Stimulated activated CD8-positive, alpha-beta memory T cell treated with anti-CD3 and anti-CD28 coated beads, Interleukin-12 subunit alpha, Interleukin-12 subunit beta, amount 100 ng/mL, for 1 hour (primary cell): Measurements from ENCODE around the gene MBOAT2.

Experiments
- DNase-seq: peaks from one replicate; pipeline ENCODE4 v3.0.0-alpha.2; 2020; ENCODE audit warnings: low read depth

The MBOAT2 gene

GRCh38 chr2:8856176-8856575 lies 147.3 kb downstream of the MBOAT2 start:
- DNase-seq = no peak

GRCh38 chr2:8855010-8855409 lies 148.5 kb downstream of the MBOAT2 start:
- DNase-seq = no peak

- no peak for DNase-seq
These were observed 150.1 kb downstream of the MBOAT2 start for GRCh38 chr2:8853426-8853825.

GRCh38 chr2:8851811-8852560 lies 151.5 kb downstream of the MBOAT2 start:
- no peak for DNase-seq

GRCh38 chr2:8850845-8851487 lies 152.5 kb downstream of the MBOAT2 start:
- DNase-seq = no peak

GRCh38 chr2:8849327-8849726 lies 154.2 kb downstream of the MBOAT2 start:
- DNase-seq = no peak

GRCh38 chr2:8848328-8849100 lies 155.0 kb downstream of the MBOAT2 start:
- no peak for DNase-seq

- no peak for DNase-seq
These were observed 156.1 kb downstream of the MBOAT2 start for GRCh38 chr2:8847400-8847799.

- DNase-seq = no peak
These were observed 161.6 kb downstream of the MBOAT2 start for GRCh38 chr2:8841932-8842331.

GRCh38 chr2:8840475-8841091 lies 162.9 kb downstream of the MBOAT2 start:
- DNase-seq = no peak

- DNase-seq = no peak
These were observed 164.1 kb downstream of the MBOAT2 start for GRCh38 chr2:8839189-8839965.

GRCh38 chr2:8837795-8838140 lies 165.7 kb downstream of the MBOAT2 start:
- DNase-seq = no peak

- DNase-seq = peak; percentile 77
These were observed 166.3 kb downstream of the MBOAT2 start, which contains the start of gene KIDINS220 for GRCh38 chr2:8836971-8837794. TSS of gene KIDINS220 (minus strand) at chr2:8837613. CDS start at chr2:8827093, 10,520 bp downstream.

- DNase-seq = no peak
These were observed 168.2 kb downstream of the MBOAT2 start for GRCh38 chr2:8835279-8835678.

- DNase-seq = no peak
These were observed 169.6 kb downstream of the MBOAT2 start for GRCh38 chr2:8833853-8834252.

GRCh38 chr2:8831516-8831915 lies 172.0 kb downstream of the MBOAT2 start:
- DNase-seq = no peak

- DNase-seq = no peak
These were observed 175.8 kb downstream of the MBOAT2 start for GRCh38 chr2:8827729-8828128.

GRCh38 chr2:8822218-8822617 lies 181.3 kb downstream of the MBOAT2 start:
- DNase-seq = no peak

- no peak for DNase-seq
These were observed 181.9 kb downstream of the MBOAT2 start for GRCh38 chr2:8821276-8822217.

- no peak for DNase-seq
These were observed 183.5 kb downstream of the MBOAT2 start for GRCh38 chr2:8819948-8820347.
